Endothelial cell of umbilical vein (primary cell): ENCODE data around the gene ACAD10. TPM values are rescaled to one million over a fixed set of nuclear protein-coding genes. Genes with fewer than 3 reads are reported as not detected.
A peak's percentile ranks its signal among the peaks of the same experiment; 100 is the strongest.

Experiments
- BruUV-seq: library from RNA; stranded (reverse); fragments of 400-500 nt; replicated peaks from 2 replicates; lab custom pipeline; 2021; lab: Mats Ljungman, UMichigan
- CTCF ChIA-PET: fragments of 300-600, 350-600 bp; sonication (Branson Sonifier 250); formaldehyde crosslinking; loops from one replicate; lab custom pipeline; 2021; ENCODE audit warnings: antibody characterized with exemption, inconsistent platforms; lab: Charles Lee
- POLR2A ChIA-PET: fragments of 300-600, 350-600 bp; sonication (Branson Sonifier 250); formaldehyde crosslinking; loops from one replicate; lab custom pipeline; 2021; ENCODE audit warnings: antibody characterized with exemption, inconsistent platforms; lab: Charles Lee
- DNase-seq: peaks from one replicate; pipeline ENCODE4 v3.0.0-alpha.2; 2011; ENCODE audit warnings: low read depth, low spot score
- FAIRE-seq: peaks from 2 replicates; lab custom pipeline; 2011; peaks lifted over from hg19 to GRCh38; lab: Jason Lieb, UNC
- H2AFZ ChIP-seq: 2 replicates; pipeline ENCODE4 v1.6.0; 2012; ENCODE audit warnings: low read depth, low read length, control low read depth, inconsistent platforms
- H3K27ac ChIP-seq: 2 replicates; pipeline ENCODE4 v1.5.1; 2011; ENCODE audit warnings: low read depth, mild to moderate bottlenecking, control low read depth, low read length, moderate library complexity; ENCODE audit not compliant: insufficient read depth
- H3K27me3 ChIP-seq, 2 experiments: 2 replicates each; pipeline versions ENCODE4 v1.6.0 to v1.6.1; 2011; ENCODE audit warnings: low read length in 2 of 2, mixed read lengths in 1 of 2; ENCODE audit not compliant: control insufficient read depth in 2 of 2, insufficient read depth in 2 of 2
- H3K36me3 ChIP-seq, 2 experiments: 2 replicates in 1 of 2; 3 replicates in 1 of 2; pipeline ENCODE4 v1.5.1; 2011; ENCODE audit warnings: low read length in 2 of 2, mild to moderate bottlenecking in 1 of 2, moderate library complexity in 1 of 2; ENCODE audit not compliant: control insufficient read depth in 2 of 2, insufficient read depth in 2 of 2; ENCODE audit errors: extremely low read depth in 1 of 2
- H3K4me1 ChIP-seq: 3 replicates; pipeline ENCODE4 v1.5.1; 2011; ENCODE audit warnings: mild to moderate bottlenecking, low read length; ENCODE audit not compliant: control insufficient read depth, insufficient read depth; ENCODE audit errors: extremely low read depth
- H3K4me2 ChIP-seq: 2 replicates; pipeline ENCODE4 v1.6.1; 2011; ENCODE audit warnings: low read length, control low read depth, mixed read lengths; ENCODE audit not compliant: insufficient read depth
- H3K4me3 ChIP-seq, 3 experiments: fragments of 200-600 bp in 1 of 3; sonication (generic), shearing (Covaris generic) in 1 of 3; replicated peaks in 1 of 3; 2 replicates each; pipeline ENCODE4 v1.5.1; 2011 to 2016; ENCODE audit warnings: control low read depth in 3 of 3, low read length in 3 of 3, mild to moderate bottlenecking in 2 of 3, inconsistent platforms in 1 of 3, low read depth in 1 of 3, moderate library complexity in 1 of 3; ENCODE audit not compliant: insufficient read depth in 1 of 3
- H3K79me2 ChIP-seq: 2 replicates; pipeline ENCODE4 v1.6.0; 2012; ENCODE audit warnings: low read length, inconsistent platforms; ENCODE audit not compliant: control insufficient read depth, insufficient read depth
- H3K9ac ChIP-seq: replicated peaks from 2 replicates; pipeline ENCODE3; 2011; ENCODE audit warnings: low read length, control low read depth; ENCODE audit not compliant: insufficient read depth; ENCODE audit errors: extremely low read depth
- H3K9me1 ChIP-seq: replicated peaks from 3 replicates; pipeline ENCODE4 v1.6.0; 2011; ENCODE audit warnings: mild to moderate bottlenecking, low read length; ENCODE audit not compliant: control insufficient read depth, insufficient read depth; ENCODE audit errors: extremely low read depth
- H3K9me3 ChIP-seq: replicated peaks from 2 replicates; pipeline ENCODE4 v1.5.1; 2012; ENCODE audit warnings: low read length, inconsistent platforms; ENCODE audit not compliant: control insufficient read depth, insufficient read depth
- H4K20me1 ChIP-seq: replicated peaks from 2 replicates; pipeline ENCODE3; 2011; ENCODE audit warnings: mild to moderate bottlenecking, low read length; ENCODE audit not compliant: control insufficient read depth, insufficient read depth; ENCODE audit errors: extremely low read depth
- EZH2 ChIP-seq: IDR thresholded peaks from 2 replicates; pipeline ENCODE4 v1.6.1; 2012; ENCODE audit warnings: borderline replicate concordance, low read depth, mild to moderate bottlenecking, moderate library complexity, low read length, inconsistent platforms; ENCODE audit not compliant: severe bottlenecking
- FOS ChIP-seq: IDR thresholded peaks from 2 replicates; pipeline ENCODE4 v1.6.1; 2011; ENCODE audit warnings: mild to moderate bottlenecking, low read length, moderate library complexity, borderline replicate concordance; ENCODE audit not compliant: insufficient read depth
- GATA2 ChIP-seq: IDR thresholded peaks from 2 replicates; pipeline ENCODE4 v1.7.0; 2011; ENCODE audit warnings: low read depth, mild to moderate bottlenecking, moderate library complexity, mixed read lengths, low read length; ENCODE audit not compliant: insufficient read length, insufficient read depth
- JUN ChIP-seq: IDR thresholded peaks from 2 replicates; pipeline ENCODE4 v1.6.1; 2011; ENCODE audit warnings: borderline replicate concordance, low read depth; ENCODE audit not compliant: insufficient read length, insufficient read depth
- MYC ChIP-seq: IDR thresholded peaks from one replicate; pipeline ENCODE4 v1.6.1; 2011; ENCODE audit warnings: mild to moderate bottlenecking, low read depth, low read length
- POLR2A ChIP-seq: IDR thresholded peaks from 2 replicates; pipeline ENCODE4 v1.6.1; 2012; ENCODE audit warnings: low read depth, mild to moderate bottlenecking, control low read depth, low read length
- POLR2AphosphoS5 ChIP-seq: IDR thresholded peaks from 2 replicates; pipeline ENCODE4 v1.6.1; 2012; ENCODE audit warnings: low read depth, mild to moderate bottlenecking, control low read depth, low read length, moderate library complexity; ENCODE audit not compliant: insufficient read depth
- dilution Hi-C: fragments of 300-500 bp; cut with MboI; formaldehyde crosslinking; loops from one replicate; pipeline ENCODE4 v1.15.0; 2019; ENCODE audit warnings: low sequenced_read_pairs; ENCODE audit not compliant: extremely low pct_ligation_motif_present
- intact Hi-C: fragments of 100-400 bp; cut with micrococcal nuclease; formaldehyde crosslinking; loops from one replicate; pipeline ENCODE4 v1.10.0; 2022
- polyA plus RNA-seq, 4 experiments: library from polyadenylated mRNA; depleted of rRNA in 3 of 4; stranded (reverse) in 3 of 4; unstranded in 1 of 4; fragments of >200 nt; gene quantifications; 2 replicates each; pipeline versions ENCODE4 v1.2.1 to v1.2.3, GENCODE V29; 2011 to 2012; ENCODE audit warnings: missing spikeins in 1 of 4
- total RNA-seq: library from RNA; stranded (reverse); gene quantifications from 2 replicates; pipeline ENCODE4 v1.2.3, GENCODE V29; 2021
- TF ChIP-seq, protein P1 (sequence below): IDR thresholded peaks from 2 replicates; pipeline ENCODE4 v1.6.1; 2011; ENCODE audit not compliant: insufficient read depth, insufficient read length
- TF ChIP-seq, protein P2 (sequence below), 2 donors: IDR thresholded peaks; 1 replicate in 1 of 2; 2 replicates in 1 of 2; pipeline ENCODE4 v1.5.1; 2011; ENCODE audit warnings: low read length in 2 of 2, mild to moderate bottlenecking in 2 of 2, moderate library complexity in 2 of 2, control low read depth in 1 of 2, inconsistent platforms in 1 of 2, low read depth in 1 of 2; ENCODE audit not compliant: insufficient read depth in 1 of 2; ENCODE audit errors: extremely low read depth in 1 of 2

The ACAD10 gene
- total and polyA plus RNA-seq, 2 donors (not counting 3 experiments of a cell fraction or from before 2014, with no cell fraction given): 15.2 to 16.3 TPM

GRCh38 chr12:111768159-111768895, 82.5 kb downstream of the ACAD10 start:
- Histone ChIP-seq H3K9ac (peak overlapping the region; percentile 72), H3K9me1 (no peaks in the 10 kb centered on the region), H2AFZ (no peak overlapping the region), H3K27ac (no peak overlapping the region), H3K79me2 (peaks cover 9% of the 10 kb centered on the region), H4K20me1 (no peaks in the 10 kb centered on the region), H3K4me2 (peak overlapping the region; percentile 95), H3K27me3 (no peaks in the 10 kb centered on the region), H3K9me3 (no peaks in the 10 kb centered on the region), H3K4me1 (peaks cover 18% of the 10 kb centered on the region), H3K36me3 (no peaks in the 10 kb centered on the region), H3K4me3 (peak overlapping the region in 1 of 3 experiments; percentile 58)
- CTCF ChIA-PET: interaction anchor here (1.6 to 2.5 kb wide), 6 partner anchors 7 to 51 kb away, joined by 5 to 19 read pairs (median 11); no protein-coding TSS in a partner anchor
- DNase-seq (no peak), FAIRE-seq (no peak)
- intact Hi-C loops (no loop called here), dilution Hi-C loops (no loop called here)
- BruUV-seq: no TSS peak
- POLR2A ChIA-PET: no interaction called here
- TF ChIP-seq EZH2: no peak
- no peak for TF ChIP-seq GATA2

GRCh38 chr12:111769599-111769998, 83.7 kb downstream of the ACAD10 start:
- dilution Hi-C loops: no loop called here
- H3K27ac ChIP-seq: no peak overlapping the region
- FAIRE-seq (no peak), DNase-seq (no peak)
- no peaks in the 10 kb centered on the region for H4K20me1 ChIP-seq
- no peaks in the 10 kb centered on the region for H3K27me3 ChIP-seq
- intact Hi-C loops: no loop called here
- H3K4me2 ChIP-seq: no peak overlapping the region
- H2AFZ ChIP-seq: no peak overlapping the region
- no peaks in the 10 kb centered on the region for H3K36me3 ChIP-seq
- no peak overlapping the region for H3K9ac ChIP-seq
- peaks cover 9% of the 10 kb centered on the region for H3K79me2 ChIP-seq
- POLR2A ChIA-PET: no interaction called here
- H3K9me1 ChIP-seq: no peaks in the 10 kb centered on the region
- TF ChIP-seq MYC (no peak), FOS (no peak), GATA2 (no peak), EZH2 (no peak), POLR2A (no peak), JUN (no peak), POLR2AphosphoS5 (no peak)
- TF ChIP-seq, protein P1, sequence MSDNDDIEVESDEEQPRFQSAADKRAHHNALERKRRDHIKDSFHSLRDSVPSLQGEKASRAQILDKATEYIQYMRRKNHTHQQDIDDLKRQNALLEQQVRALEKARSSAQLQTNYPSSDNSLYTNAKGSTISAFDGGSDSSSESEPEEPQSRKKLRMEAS: no peak
- TF ChIP-seq, protein P2, sequence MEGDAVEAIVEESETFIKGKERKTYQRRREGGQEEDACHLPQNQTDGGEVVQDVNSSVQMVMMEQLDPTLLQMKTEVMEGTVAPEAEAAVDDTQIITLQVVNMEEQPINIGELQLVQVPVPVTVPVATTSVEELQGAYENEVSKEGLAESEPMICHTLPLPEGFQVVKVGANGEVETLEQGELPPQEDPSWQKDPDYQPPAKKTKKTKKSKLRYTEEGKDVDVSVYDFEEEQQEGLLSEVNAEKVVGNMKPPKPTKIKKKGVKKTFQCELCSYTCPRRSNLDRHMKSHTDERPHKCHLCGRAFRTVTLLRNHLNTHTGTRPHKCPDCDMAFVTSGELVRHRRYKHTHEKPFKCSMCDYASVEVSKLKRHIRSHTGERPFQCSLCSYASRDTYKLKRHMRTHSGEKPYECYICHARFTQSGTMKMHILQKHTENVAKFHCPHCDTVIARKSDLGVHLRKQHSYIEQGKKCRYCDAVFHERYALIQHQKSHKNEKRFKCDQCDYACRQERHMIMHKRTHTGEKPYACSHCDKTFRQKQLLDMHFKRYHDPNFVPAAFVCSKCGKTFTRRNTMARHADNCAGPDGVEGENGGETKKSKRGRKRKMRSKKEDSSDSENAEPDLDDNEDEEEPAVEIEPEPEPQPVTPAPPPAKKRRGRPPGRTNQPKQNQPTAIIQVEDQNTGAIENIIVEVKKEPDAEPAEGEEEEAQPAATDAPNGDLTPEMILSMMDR (IDR thresholded peaks at IDR 0.05; ENCODE audit: extremely low read depth in 1 of 2, insufficient read depth in 1 of 2, low read depth in 1 of 2, low read length in 2 of 2): no peak
- no peak overlapping the region for H3K4me3 ChIP-seq
- BruUV-seq: no TSS peak
- H3K4me1 ChIP-seq: peaks cover 18% of the 10 kb centered on the region
- CTCF ChIA-PET: no interaction called here
- H3K9me3 ChIP-seq: no peaks in the 10 kb centered on the region
